Measurements from ENCODE around the gene CAPN13. TPM values are rescaled to one million over a fixed set of nuclear protein-coding genes. Genes with fewer than 3 reads are reported as not detected.

Gene CAPN13
- total RNA-seq, 6 donors from 2014 or later, result 9.4 to 46.1 (median 17.5) TPM

- DNase-seq, result no peak
- WGBS, 2 donors, result 81 to 84% methylated on average over 4 of the region's 4 CpGs
- Histone ChIP-seq H3K27ac (no peak overlapping the region), H3K27me3 (no peaks in the 10 kb centered on the region), H3K4me3 (no peak overlapping the region), H3K36me3 (no peaks in the 10 kb centered on the region), H3K9me3 (no peaks in the 10 kb centered on the region), H3K4me1 (peaks cover 0 to 11% (median 8%) of the 10 kb centered on the region in 4 donors)
- no peak for TF ChIP-seq EP300 (IDR thresholded peaks at IDR 0.05)
- ATAC-seq (ENCODE audit: low FRiP score in 2 of 2), result no peak
Observed at GRCh38 chr2:30686669-30687068, 120.6 kb downstream of the CAPN13 start.

- ATAC-seq (ENCODE audit: low FRiP score in 2 of 2), result no peak
- Histone ChIP-seq H3K27ac (no peak overlapping the region), H3K36me3 (no peaks in the 10 kb centered on the region), H3K4me1 (peaks cover 0 to 11% (median 8%) of the 10 kb centered on the region in 4 donors), H3K9me3 (no peaks in the 10 kb centered on the region), H3K27me3 (no peaks in the 10 kb centered on the region), H3K4me3 (no peak overlapping the region)
- TF ChIP-seq CTCF (IDR thresholded peaks at IDR 0.05), result peak in 4 of 6 experiments; percentile 16 to 25 (median 20)
- TF ChIP-seq EP300 (IDR thresholded peaks at IDR 0.05), result no peak
- no peak for DNase-seq
- 60 to 83% methylated on average over 1 to 2 of the region's 2 CpGs for WGBS, 2 donors
Observed at GRCh38 chr2:30686000-30686399, 121.2 kb downstream of the CAPN13 start.

GRCh38 chr2:30684996-30685395, 122.2 kb downstream of the CAPN13 start:
- Histone ChIP-seq H3K4me3 (no peak overlapping the region), H3K27ac (no peak overlapping the region), H3K4me1 (peaks cover 0 to 11% (median 7%) of the 10 kb centered on the region in 4 donors), H3K27me3 (no peaks in the 10 kb centered on the region), H3K9me3 (no peaks in the 10 kb centered on the region), H3K36me3 (no peaks in the 10 kb centered on the region)
- ATAC-seq (ENCODE audit: low FRiP score in 2 of 2) (no peak), DNase-seq (no peak)
- WGBS, 2 donors, result 84 to 95% methylated on average over 3 of the region's 3 CpGs
- TF ChIP-seq EP300 (IDR thresholded peaks at IDR 0.05), result no peak
- no peak for TF ChIP-seq POLR2AphosphoS5 (IDR thresholded peaks at IDR 0.05)
- TF ChIP-seq CTCF (IDR thresholded peaks at IDR 0.05), result no peak
- TF ChIP-seq POLR2A (IDR thresholded peaks at IDR 0.05), result no peak

- no peak for ATAC-seq (ENCODE audit: low FRiP score in 2 of 2)
- no peak for DNase-seq
- H3K4me1 ChIP-seq, result peaks cover 0 to 8% (median 6%) of the 10 kb centered on the region in 4 donors
- no peaks in the 10 kb centered on the region for H3K36me3 ChIP-seq
- 68 to 83% methylated on average over 5 of the region's 5 CpGs for WGBS, 2 donors
- no peaks in the 10 kb centered on the region for H3K27me3 ChIP-seq
- H3K9me3 ChIP-seq, result no peaks in the 10 kb centered on the region
- no peak overlapping the region for H3K4me3 ChIP-seq
- no peak for TF ChIP-seq CTCF (IDR thresholded peaks at IDR 0.05)
- TF ChIP-seq POLR2A (IDR thresholded peaks at IDR 0.05), result no peak
- no peak for TF ChIP-seq EP300 (IDR thresholded peaks at IDR 0.05)
- TF ChIP-seq POLR2AphosphoS5 (IDR thresholded peaks at IDR 0.05), result no peak
- no peak overlapping the region for H3K27ac ChIP-seq
Observed at GRCh38 chr2:30684516-30684915, 122.7 kb downstream of the CAPN13 start.

GRCh38 chr2:30684026-30684425, 123.2 kb downstream of the CAPN13 start:
- Histone ChIP-seq H3K27ac (no peak overlapping the region), H3K4me3 (no peak overlapping the region), H3K9me3 (no peaks in the 10 kb centered on the region), H3K4me1 (peaks cover 0 to 3% (median 2%) of the 10 kb centered on the region in 4 donors), H3K36me3 (no peaks in the 10 kb centered on the region), H3K27me3 (no peaks in the 10 kb centered on the region)
- ATAC-seq (ENCODE audit: low FRiP score in 2 of 2), result no peak
- WGBS, 2 donors, result 86 to 87% methylated on average over 8 of the region's 8 CpGs
- DNase-seq, result no peak
- no peak for TF ChIP-seq EP300 (IDR thresholded peaks at IDR 0.05)
- no peak for TF ChIP-seq POLR2AphosphoS5 (IDR thresholded peaks at IDR 0.05)
- no peak for TF ChIP-seq CTCF (IDR thresholded peaks at IDR 0.05)
- TF ChIP-seq POLR2A (IDR thresholded peaks at IDR 0.05), result no peak

Measured in upper lobe of left lung (tissue), 6 donors.